Measurements from ENCODE around the gene PIWIL4.

PIWIL4 gene

DNA sequence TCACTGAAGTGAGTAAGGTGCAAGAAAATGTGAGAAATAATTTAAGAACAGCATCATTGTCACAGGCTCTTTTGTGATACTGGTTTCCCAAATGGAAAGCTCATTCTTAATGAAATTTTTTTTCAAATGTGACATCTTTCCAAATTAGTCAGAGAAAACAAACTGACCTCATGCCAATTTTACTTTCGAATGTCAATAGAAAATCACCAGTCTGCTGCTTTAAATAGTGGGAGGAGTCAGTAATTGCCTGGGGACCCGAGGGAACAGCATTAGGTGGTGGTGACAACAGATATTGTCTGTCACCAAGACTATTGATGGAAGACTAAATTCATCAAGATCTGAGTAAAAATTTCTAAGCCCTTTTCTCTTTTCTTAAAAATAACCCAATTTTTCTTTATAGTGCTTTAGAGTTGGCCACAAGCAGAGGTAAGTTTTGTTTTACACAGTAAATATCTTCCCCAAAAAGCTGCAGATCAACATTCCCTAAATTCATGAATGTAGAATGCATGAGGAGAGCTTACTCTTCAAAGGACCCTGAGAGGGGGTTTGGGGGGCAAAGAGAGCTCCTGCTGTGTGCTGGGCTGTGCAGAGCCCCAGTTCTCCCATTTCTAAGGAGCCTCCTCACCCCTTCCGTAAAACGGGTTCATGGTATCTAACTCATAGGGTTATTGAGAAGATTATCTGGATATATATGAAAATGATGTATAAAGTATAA is 95.1 kb downstream of the PIWIL4 start:
- no peak for DNase-seq (ENCODE audit: low read depth in 3 of 3)

DNA sequence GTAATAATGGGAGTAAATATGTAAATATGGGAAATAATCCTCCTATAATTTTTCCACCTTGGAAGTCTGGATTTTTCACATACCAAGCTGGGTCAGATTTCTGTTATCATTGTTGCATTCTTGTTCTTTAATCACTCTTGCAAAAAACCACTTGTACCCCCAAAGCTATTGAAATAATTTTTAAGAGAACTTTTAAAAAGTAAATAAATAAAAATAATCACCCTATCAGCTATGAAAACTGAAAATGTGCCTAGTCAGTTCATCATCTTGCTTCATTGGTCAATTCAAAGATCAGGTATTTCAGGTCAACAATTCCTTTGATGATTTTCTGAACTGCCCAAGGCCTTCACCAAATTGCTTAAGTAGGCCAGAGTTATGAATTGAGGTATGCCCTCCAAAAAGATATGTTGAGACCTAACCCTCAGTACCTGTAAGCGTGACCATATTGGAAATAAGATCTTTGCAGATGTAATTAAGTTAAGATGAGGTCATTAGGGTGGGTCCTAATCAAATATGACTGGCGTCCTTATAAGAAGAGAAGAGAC is 95.8 kb downstream of the PIWIL4 start:
- DNase-seq (ENCODE audit: low read depth in 3 of 3): no peak

DNA sequence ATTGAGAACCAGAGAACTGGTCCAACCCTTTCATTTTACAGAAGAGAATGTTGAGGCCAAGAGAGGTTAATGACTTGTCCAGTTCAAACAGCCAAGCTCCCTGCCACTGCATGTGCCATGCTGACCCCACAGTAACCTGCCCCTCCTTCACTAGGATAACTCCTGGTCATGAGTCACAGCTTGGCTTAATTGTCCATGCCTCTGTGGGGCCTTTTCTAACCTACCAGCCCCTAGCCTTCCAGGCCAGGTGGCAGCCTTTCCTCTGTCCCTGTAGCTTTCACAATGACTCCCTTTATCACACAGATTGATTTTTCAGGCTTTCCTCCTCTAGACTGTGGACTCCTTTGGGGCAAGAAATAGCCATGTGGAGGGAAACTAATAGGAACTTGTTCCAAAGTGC is 97.2 kb downstream of the PIWIL4 start:
- no peak for DNase-seq (ENCODE audit: low read depth in 3 of 3)

DNA sequence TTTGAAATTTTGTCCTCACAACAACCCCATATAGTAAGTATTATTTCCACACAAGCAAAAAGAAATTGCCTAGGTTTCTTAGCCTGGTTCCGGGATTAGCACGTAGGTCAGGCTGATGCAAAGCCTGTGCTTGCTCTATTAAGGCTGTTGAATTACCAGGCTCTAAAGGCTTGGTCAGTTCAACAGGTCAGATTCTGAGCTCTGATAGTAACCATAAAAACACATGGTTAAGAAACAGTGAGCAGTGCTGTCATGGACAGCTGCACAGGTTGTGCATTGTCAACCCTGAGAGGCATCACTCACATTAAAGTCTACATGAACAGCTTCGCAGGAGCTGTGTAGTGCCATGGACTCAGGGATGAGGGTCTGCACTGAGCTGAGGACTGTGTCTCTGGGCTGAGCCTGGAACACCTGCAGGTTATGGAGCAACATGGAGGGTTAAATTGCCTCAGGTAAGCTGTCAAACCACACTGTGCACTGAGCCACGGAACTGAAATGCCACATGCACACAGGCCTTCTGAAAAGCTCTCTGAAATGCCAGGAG is 98.0 kb downstream of the PIWIL4 start:
- DNase-seq (ENCODE audit: low read depth in 3 of 3): no peak

DNA sequence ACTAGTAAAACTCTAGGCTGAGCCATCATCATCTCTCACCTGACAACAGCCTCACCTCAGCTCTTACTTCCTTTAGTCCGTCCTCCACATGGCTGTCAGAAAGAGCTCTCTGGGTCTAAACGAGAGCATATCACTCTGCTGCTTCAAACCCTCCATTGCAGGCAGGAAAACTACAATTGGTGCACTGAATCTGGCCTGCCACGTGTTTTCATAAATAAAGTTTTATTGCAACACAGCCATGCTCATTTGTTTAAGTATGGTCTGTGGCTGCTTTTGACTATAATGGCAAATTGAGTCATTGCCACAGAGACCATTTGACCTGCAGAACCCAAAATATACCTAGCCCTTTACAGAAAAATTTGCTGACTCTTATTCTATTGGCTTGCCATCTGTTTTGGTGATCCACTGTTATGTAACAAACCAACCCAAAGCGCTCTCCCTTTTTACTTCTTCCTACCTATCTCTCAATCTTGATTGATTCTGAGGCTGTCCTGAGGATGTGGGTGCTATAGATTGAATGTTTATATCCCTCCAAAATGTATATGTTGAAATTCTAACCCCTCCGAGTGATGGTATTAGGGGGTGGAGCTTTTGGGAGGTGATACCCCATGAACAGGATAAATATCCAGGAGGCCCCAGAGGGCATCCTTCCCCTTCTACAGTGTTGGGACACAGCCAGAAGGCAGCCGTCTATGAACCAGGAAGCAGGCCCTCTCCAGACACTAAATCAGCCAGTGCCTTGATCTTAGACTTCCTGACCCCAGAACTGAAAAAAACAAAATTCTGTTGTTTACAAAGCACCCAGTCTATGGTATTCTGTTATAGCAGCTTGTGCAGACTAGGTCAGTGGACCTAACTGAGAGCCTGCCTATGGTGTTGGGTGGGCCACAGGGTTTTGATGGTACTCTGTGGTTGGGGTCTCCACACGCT is 99.9 kb downstream of the PIWIL4 start:
- DNase-seq (ENCODE audit: low read depth in 3 of 3): no peak

DNA sequence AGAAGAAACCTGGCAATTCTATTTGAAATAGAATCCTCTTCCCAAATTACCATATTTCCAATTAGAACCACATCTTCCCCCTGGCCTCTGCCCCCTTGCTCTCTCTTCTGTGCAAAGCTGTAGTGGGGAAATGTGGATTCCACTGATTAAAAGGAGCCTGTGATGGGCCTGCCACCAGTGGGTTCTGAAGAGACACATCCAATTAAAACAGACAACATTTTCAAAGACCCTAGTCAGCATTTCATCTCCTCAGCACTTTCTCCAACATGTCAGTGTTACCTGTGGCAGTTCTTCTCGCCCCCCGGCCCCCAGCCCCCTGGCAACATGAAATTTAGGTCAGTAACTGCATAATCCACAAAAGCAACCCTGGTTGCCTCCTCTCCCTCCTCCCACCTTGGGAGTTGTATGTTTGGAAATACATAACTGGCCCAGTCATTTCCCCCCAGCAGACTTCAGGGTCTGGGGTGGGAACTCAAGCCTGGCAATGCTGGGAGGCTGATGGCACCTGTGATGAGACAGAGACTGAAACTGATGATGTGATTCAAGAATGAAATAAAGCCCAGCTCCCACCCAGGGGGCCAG is 101.1 kb downstream of the PIWIL4 start:
- DNase-seq (ENCODE audit: low read depth in 3 of 3): no peak

DNA sequence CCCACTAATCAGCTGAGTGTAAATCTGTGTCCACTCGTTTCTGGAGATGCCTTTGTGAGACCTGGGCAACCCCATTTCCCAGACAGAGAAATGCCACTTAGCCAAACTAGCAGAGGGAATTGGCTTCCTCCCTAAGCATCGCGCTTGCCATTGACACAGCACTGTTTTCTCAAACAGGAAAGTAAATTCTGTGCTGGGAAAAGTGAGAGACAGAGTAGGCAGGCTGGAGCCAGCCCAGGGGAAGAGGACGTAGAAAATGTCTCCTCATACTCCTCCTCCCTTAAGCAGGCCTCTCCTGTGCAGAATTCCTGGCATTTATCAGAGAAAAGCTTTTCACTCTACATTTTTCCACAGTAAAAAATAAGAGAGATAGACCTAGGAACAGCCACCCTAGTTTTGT is 101.9 kb downstream of the PIWIL4 start:
- DNase-seq (ENCODE audit: low read depth in 3 of 3): no peak
